K562 (cell line): Measurements from ENCODE around the gene ZFP3. TPM values are rescaled to one million over a fixed set of nuclear protein-coding genes. Genes with fewer than 3 reads are reported as not detected.

Experiments
- ATAC-seq: fragments of 200-7000 bp; cut with Tn5 transposase; 3 replicates; pipeline ENCODE4 v1.9.1; 2020; ENCODE audit warnings: moderate library complexity
- BruUV-seq: library from RNA; stranded (reverse); fragments of 400-500 nt; replicated peaks from 2 replicates; lab custom pipeline; 2021; lab: Mats Ljungman, UMichigan
- CTCF ChIA-PET: fragments of 300-600 bp; formaldehyde crosslinking; extraction: SDS; loops from one replicate; lab custom pipeline; 2021; ENCODE audit warnings: low intra/inter-chr PET ratio; lab: Yijun Ruan, JAX
- POLR2A ChIA-PET: fragments of 300-600, 350-650 bp; sonication (Branson Sonifier 250); formaldehyde crosslinking; extraction: SDS; loops from one replicate; lab custom pipeline; 2021; ENCODE audit warnings: antibody characterized with exemption, inconsistent platforms; lab: Yijun Ruan, JAX
- DNase-seq, 4 experiments: peaks; one replicate each; pipeline versions ENCODE4 v3.0.0 to v3.0.0-alpha.2; 2011 to 2018; ENCODE audit warnings: low spot score in 3 of 4, mixed read lengths in 3 of 4; ENCODE audit errors: extremely low read depth in 1 of 4
- FAIRE-seq: peaks from 2 replicates; lab custom pipeline; 2011; peaks lifted over from hg19 to GRCh38; lab: Jason Lieb, UNC
- H2AFZ ChIP-seq: 2 replicates; pipeline ENCODE4 v1.6.0; 2011; ENCODE audit warnings: low read depth, low read length, control low read depth, inconsistent platforms
- H3K27ac ChIP-seq: fragments of 200-600 bp; 3 replicates; pipeline ENCODE4 v1.8.0; 2011; ENCODE audit warnings: low read depth, mild to moderate bottlenecking, control low read depth, inconsistent platforms, low read length, moderate library complexity, mixed read lengths; ENCODE audit errors: extremely low read depth
- H3K27me3 ChIP-seq, 2 experiments: fragments of 300-600 bp in 1 of 2; 2 replicates in 1 of 2; 3 replicates in 1 of 2; pipeline versions ENCODE4 v1.6.0 to v1.8.0; 2011; ENCODE audit warnings: inconsistent platforms in 2 of 2, low read length in 2 of 2, mild to moderate bottlenecking in 1 of 2, mixed read lengths in 1 of 2, moderate library complexity in 1 of 2; ENCODE audit not compliant: control insufficient read depth in 2 of 2, insufficient read depth in 2 of 2
- H3K36me3 ChIP-seq: fragments of 300-600 bp; 3 replicates; pipeline ENCODE4 v1.8.0; 2011; ENCODE audit warnings: mild to moderate bottlenecking, low read length, inconsistent platforms; ENCODE audit not compliant: control insufficient read depth, insufficient read depth
- H3K4me1 ChIP-seq, 2 experiments: fragments of 200-600 bp in 1 of 2; replicated peaks in 1 of 2; 2 replicates in 1 of 2; 3 replicates in 1 of 2; pipeline versions ENCODE4 v1.5.1 to v1.8.0; 2011; ENCODE audit warnings: inconsistent platforms in 2 of 2, low read length in 2 of 2, mild to moderate bottlenecking in 1 of 2, mixed read lengths in 1 of 2, moderate library complexity in 1 of 2; ENCODE audit not compliant: control insufficient read depth in 2 of 2, insufficient read depth in 2 of 2
- H3K4me2 ChIP-seq: 2 replicates; pipeline ENCODE4 v1.6.1; 2011; ENCODE audit warnings: low read length, control low read depth, inconsistent platforms, mixed read lengths; ENCODE audit not compliant: insufficient read depth
- H3K4me3 ChIP-seq: fragments of 200-600 bp; sonication (generic), shearing (Covaris generic); 2 replicates; pipeline ENCODE4 v1.5.1; 2016; ENCODE audit warnings: control low read depth, inconsistent platforms
- H3K79me2 ChIP-seq: fragments of 200-600 bp; 3 replicates; pipeline ENCODE4 v1.8.0; 2011; ENCODE audit warnings: low read length, inconsistent platforms; ENCODE audit not compliant: control insufficient read depth, insufficient read depth
- H3K9ac ChIP-seq, 2 experiments: 2 replicates each; pipeline versions ENCODE4 v1.6.0 to v1.6.1; 2011; ENCODE audit warnings: low read depth in 2 of 2, low read length in 2 of 2, control low read depth in 1 of 2, inconsistent platforms in 1 of 2, mild to moderate bottlenecking in 1 of 2, mixed read lengths in 1 of 2; ENCODE audit not compliant: insufficient read depth in 1 of 2
- H3K9me1 ChIP-seq: one replicate; pipeline ENCODE4 v1.6.0; 2011; ENCODE audit warnings: inconsistent platforms, mild to moderate bottlenecking, low read length, moderate library complexity; ENCODE audit not compliant: control insufficient read depth, insufficient read depth
- H3K9me3 ChIP-seq: replicated peaks from 2 replicates; pipeline ENCODE4 v1.5.1; 2011; ENCODE audit warnings: low read depth, low read length, inconsistent platforms; ENCODE audit not compliant: control insufficient read depth, insufficient read depth
- H4K20me1 ChIP-seq: replicated peaks from 2 replicates; pipeline ENCODE4 v1.6.1; 2011; ENCODE audit warnings: low read length, inconsistent platforms, mixed read lengths; ENCODE audit not compliant: control insufficient read depth, insufficient read depth
- ADNP ChIP-seq: fragments of 200-800 bp; sonication (Bioruptor generic); IDR thresholded peaks from 2 replicates; pipeline ENCODE4 v1.6.1; 2016; ENCODE audit warnings: missing genetic modification characterization, missing compliant biosample characterization
- CREB1 ChIP-seq, 2 experiments: sonication (generic) in 1 of 2; formaldehyde crosslinking in 1 of 2; IDR thresholded peaks; 2 replicates each; pipeline versions ENCODE4 v1.6.1 to v1.8.0; 2012 to 2022; ENCODE audit warnings: inconsistent platforms in 1 of 2, mild to moderate bottlenecking in 1 of 2, missing genetic modification reagents in 1 of 2, moderate library complexity in 1 of 2
- CTBP1 ChIP-seq: fragments of 450-650 bp; IDR thresholded peaks from 2 replicates; pipeline ENCODE4 v1.6.1; 2016; ENCODE audit warnings: borderline replicate concordance
- FOS ChIP-seq: IDR thresholded peaks from 3 replicates; pipeline ENCODE4 v1.6.1; 2011; ENCODE audit not compliant: insufficient read length; ENCODE audit errors: extremely low read depth
- GATA2 ChIP-seq: sonication (generic); formaldehyde crosslinking; IDR thresholded peaks from 2 replicates; pipeline ENCODE4 v1.4.0; 2020; ENCODE audit warnings: mild to moderate bottlenecking, missing genetic modification reagents
- HCFC1 ChIP-seq: IDR thresholded peaks from 2 replicates; pipeline ENCODE4 v1.6.1; 2012; ENCODE audit warnings: low read depth, low read length, improper control_type of control experiment
- HDAC1 ChIP-seq, 2 experiments: fragments of 450-650 bp; IDR thresholded peaks; 2 replicates each; pipeline ENCODE4 v1.6.1; 2016 to 2017; ENCODE audit warnings: inconsistent platforms in 1 of 2, mild to moderate bottlenecking in 1 of 2, moderate library complexity in 1 of 2
- HNRNPH1 ChIP-seq: fragments of 200-400 bp; formaldehyde crosslinking; optimal IDR thresholded peaks from 2 replicates; pipeline ENCODE3; 2017; ENCODE audit warnings: low read depth, mild to moderate bottlenecking, low read length, moderate library complexity
- KLF16 ChIP-seq: IDR thresholded peaks from 2 replicates; pipeline ENCODE4 v1.6.1; 2016; ENCODE audit warnings: antibody characterized with exemption
- LCOR ChIP-seq: sonication (generic); formaldehyde crosslinking; IDR thresholded peaks from 2 replicates; pipeline ENCODE4 v1.8.0; 2022; ENCODE audit warnings: mild to moderate bottlenecking, missing genetic modification reagents
- NCOA6 ChIP-seq: fragments of 450-650 bp; IDR thresholded peaks from 2 replicates; pipeline ENCODE4 v1.6.1; 2017; ENCODE audit warnings: mild to moderate bottlenecking
- NRF1 ChIP-seq, 2 experiments: fragments of 450-650 bp; IDR thresholded peaks in 1 of 2; conservative IDR thresholded peaks in 1 of 2; 2 replicates each; pipeline ENCODE4 v1.6.1; 2014; ENCODE audit warnings: mild to moderate bottlenecking in 2 of 2
- POLR2AphosphoS5 ChIP-seq: IDR thresholded peaks from 2 replicates; pipeline ENCODE4 v1.6.1; 2011; ENCODE audit warnings: mild to moderate bottlenecking, low read depth, low read length, moderate library complexity; ENCODE audit not compliant: control insufficient read depth, insufficient read depth
- POLR2G ChIP-seq: fragments of 200-400 bp; formaldehyde crosslinking; IDR thresholded peaks from 2 replicates; pipeline ENCODE4 v1.6.1; 2017; ENCODE audit warnings: low read depth, mild to moderate bottlenecking, antibody characterized with exemption, low read length, moderate library complexity
- SMARCE1 ChIP-seq: fragments of 450-650 bp; IDR thresholded peaks from 2 replicates; pipeline ENCODE4 v1.7.1; 2016; ENCODE audit warnings: mild to moderate bottlenecking
- SRSF7 ChIP-seq: fragments of 200-400 bp; formaldehyde crosslinking; optimal IDR thresholded peaks from 2 replicates; pipeline ENCODE3; 2017; ENCODE audit warnings: mild to moderate bottlenecking, low read depth, low read length
- TBL1XR1 ChIP-seq, 2 experiments: IDR thresholded peaks; 2 replicates each; pipeline ENCODE4 v1.6.1; 2012; ENCODE audit warnings: improper control_type of control experiment in 2 of 2, low read length in 2 of 2, mild to moderate bottlenecking in 1 of 2
- TBP ChIP-seq: optimal IDR thresholded peaks from 2 replicates; pipeline ENCODE3; 2011; ENCODE audit warnings: low read depth, low read length, improper control_type of control experiment
- TCF15 ChIP-seq: fragments of 250-450 bp; sonication (Bioruptor Pico); IDR thresholded peaks from 2 replicates; pipeline ENCODE4 v1.8.0; 2022; ENCODE audit warnings: moderate library complexity, mild to moderate bottlenecking, inconsistent platforms
- TRIM24 ChIP-seq, 2 experiments: fragments of 450-650 bp; IDR thresholded peaks; 2 replicates each; pipeline ENCODE4 v1.6.1; 2016
- U2AF1 ChIP-seq: fragments of 200-400 bp; formaldehyde crosslinking; optimal IDR thresholded peaks from 2 replicates; pipeline ENCODE3; 2017; ENCODE audit warnings: mild to moderate bottlenecking, low read depth, low read length, moderate library complexity
- XRCC4 ChIP-seq: IDR thresholded peaks from one replicate; pipeline ENCODE4 v1.6.1; 2011; ENCODE audit not compliant: insufficient read depth, insufficient read length; ENCODE audit errors: extremely low read depth
- ZBTB17 ChIP-seq: fragments of 450-650 bp; formaldehyde crosslinking; IDR thresholded peaks from 2 replicates; pipeline ENCODE4 v1.4.0; 2020; ENCODE audit warnings: mild to moderate bottlenecking
- WGBS: fragments of 100-300 bp; shearing (Covaris generic); methylation state at CpG from one replicate; pipeline ENCODE4 v1.1.6; 2016; ENCODE audit warnings: low coverage, mixed read lengths; ENCODE audit not compliant: insufficient coverage; ENCODE audit errors: missing lambda C conversion rate; 5-methylcytosine and 5-hydroxymethylcytosine counted together
- in situ Hi-C: fragments of 300-500 bp; cut with MboI; formaldehyde crosslinking; loops from 4 replicates; pipeline ENCODE4 v1.15.0; 2018; ENCODE audit warnings: inconsistent platforms, mixed read lengths
- intact Hi-C: fragments of 100-400 bp; cut with micrococcal nuclease; formaldehyde crosslinking; loops from 2 replicates; pipeline ENCODE4 v1.14.2; 2022
- polyA plus RNA-seq, 8 experiments: library from polyadenylated mRNA; depleted of rRNA in 4 of 8; stranded (reverse) in 5 of 8; unstranded in 3 of 8; fragments of >200 nt; fragmentation: Nextera tagmentation in 2 of 8; fragmentation: Illumina TruSeq in 1 of 8; extraction: Ambion mirVana in 2 of 8; extraction: Trizol in 1 of 8; gene quantifications; 2 replicates each; pipeline versions ENCODE4 v1.2.1 to v1.2.3, GENCODE V29; 2011 to 2014; ENCODE audit warnings: inconsistent platforms in 1 of 8, missing spikeins in 1 of 8
- total RNA-seq, 7 experiments: library from RNA; depleted of rRNA in 6 of 7; stranded (reverse); fragments of >200 nt in 6 of 7; fragmentation: Illumina TruSeq in 2 of 7; extraction: Trizol in 2 of 7; gene quantifications; 2 replicates each; pipeline versions ENCODE4 v1.2.1 to v1.2.3, GENCODE V29; 2011 to 2021; ENCODE audit warnings: low replicate concordance in 1 of 7

ZFP3 gene
- total and polyA plus RNA-seq, 9 of the 15 experiments (the other 6 are each of a cell fraction or from before 2014, with no cell fraction given) = 0.04 TPM; not detected in 8

- Histone ChIP-seq H3K79me2 (no peaks in the 10 kb centered on the region), H3K4me1 (peaks cover 0 to 4% of the 10 kb centered on the region in 2 experiments; a peak in 2 of 5 replicates), H3K9ac (no peak overlapping the region; a peak in 1 of 4 replicates), H3K4me3 (no peak overlapping the region), H3K9me1 (no peaks in the 10 kb centered on the region), H3K4me2 (no peak overlapping the region; the same call in 1 of the 2 replicates), H3K36me3 (no peaks in the 10 kb centered on the region), H3K9me3 (no peaks in the 10 kb centered on the region), H3K27me3 (peaks cover 0 to 4% of the 10 kb centered on the region in 2 experiments; a peak in 1 of 5 replicates), H2AFZ (no peak overlapping the region), H4K20me1 (no peaks in the 10 kb centered on the region), H3K27ac (no peak overlapping the region)
- BruUV-seq = no TSS peak
- no peak for FAIRE-seq
- in situ Hi-C loops = no loop called here
- ChIA-PET CTCF (interaction anchor here (0.7 kb wide), 1 partner anchor 278 kb away, joined by 3 read pairs; no protein-coding TSS in a partner anchor), POLR2A (no interaction called here)
- DNase-seq = peak; percentile 45 to 56 (median 50)
- WGBS = 12% methylated on average over 10 of the region's 15 CpGs
- peak; percentile 59 for ATAC-seq
- intact Hi-C loops = no loop called here
- TF ChIP-seq TBP = no peak
- TF ChIP-seq ADNP = peak; percentile 57; the same call in 1 of the 2 replicates
- 0 out of 2 replicates have a peak, but pooled peaks have one; percentile 12 for TF ChIP-seq SMARCE1
- no peak for TF ChIP-seq TCF15 (CRISPR knock-in tag)
- TF ChIP-seq FOS = no peak
- no peak for TF ChIP-seq NRF1 (conservative IDR thresholded peaks at IDR 0.05 in 1 of 2, IDR thresholded peaks at IDR 0.05 in 1 of 2)
- TF ChIP-seq NCOA6 = no peak
- 0 out of 2 replicates have a peak, but pooled peaks have one; percentile 31 for TF ChIP-seq POLR2AphosphoS5
- no peak for TF ChIP-seq TBL1XR1 (IDR thresholded peaks at IDR 0.05; ENCODE audit: low read length in 2 of 2)
- peak in 1 of 2 experiments; percentile 50; a peak in 1 of 4 replicates for TF ChIP-seq HDAC1 (IDR thresholded peaks at IDR 0.05)
- 0 out of 2 replicates have a peak, but pooled peaks have one; percentile 16 for TF ChIP-seq KLF16
- TF ChIP-seq GATA2 = peak; percentile 34; the same call in 1 of the 2 replicates
- no peak for TF ChIP-seq HCFC1
- no peak for TF ChIP-seq SRSF7
- TF ChIP-seq HNRNPH1 = no peak
- no peak for TF ChIP-seq ZBTB17 (CRISPR knock-in tag)
- no peak for TF ChIP-seq TRIM24 (IDR thresholded peaks at IDR 0.05)
- no peak for TF ChIP-seq U2AF1
- TF ChIP-seq CREB1 (IDR thresholded peaks at IDR 0.05) = no peak
- no peak for TF ChIP-seq CREB1 (CRISPR knock-in tag; IDR thresholded peaks at IDR 0.05)
- TF ChIP-seq CTBP1 = peak; percentile 38; the same call in 1 of the 2 replicates
- TF ChIP-seq XRCC4 = no peak
- TF ChIP-seq LCOR (CRISPR knock-in tag) = no peak
- no peak for TF ChIP-seq POLR2G
Observed at GRCh38 chr17:5042157-5043022, 35.9 kb upstream of the ZFP3 start.
